H1 (cell line): ENCODE measurements around the gene PPIAL4G. TPM values are rescaled to one million over a fixed set of nuclear protein-coding genes. Genes with fewer than 3 reads are reported as not detected.
"Not testable (repeated sequence)": the region's sequence is repeated elsewhere in the genome, so short reads cannot be mapped to it uniquely, and the experiment has no call there.

ENCODE experiments used
- CTCF ChIA-PET: fragments of 300-600 bp; sonication (Branson Sonifier 250); formaldehyde crosslinking; loops from one replicate; lab custom pipeline; 2021; ENCODE audit not compliant: partially characterized antibody; lab: Charles Lee
- POLR2A ChIA-PET: fragments of 300-600 bp; sonication (Branson Sonifier 250); formaldehyde crosslinking; loops from one replicate; lab custom pipeline; 2021; ENCODE audit warnings: inconsistent platforms; ENCODE audit not compliant: partially characterized antibody; lab: Charles Lee
- DNase-seq, 2 experiments: peaks; one replicate each; pipeline versions ENCODE4 v3.0.0 to v3.0.0-alpha.2; 2010 to 2022; ENCODE audit warnings: low spot score in 2 of 2, low read depth in 1 of 2, mixed read lengths in 1 of 2
- FAIRE-seq: peaks from 2 replicates; lab custom pipeline; 2011; peaks lifted over from hg19 to GRCh38; lab: Jason Lieb, UNC
- H2AFZ ChIP-seq: 2 replicates; pipeline ENCODE4 v1.8.1; 2012; ENCODE audit warnings: low read length, inconsistent platforms
- H2AK5ac ChIP-seq: 2 replicates; pipeline ENCODE4 v1.6.1; 2013; ENCODE audit warnings: low read depth, low read length
- H2BK120ac ChIP-seq: replicated peaks from 2 replicates; pipeline ENCODE3; 2013; ENCODE audit warnings: low read depth, low read length, inconsistent platforms
- H2BK12ac ChIP-seq: 2 replicates; pipeline ENCODE4 v1.6.1; 2013; ENCODE audit warnings: low read depth, low read length
- H2BK15ac ChIP-seq: 2 replicates; pipeline ENCODE4 v1.6.1; 2013; ENCODE audit warnings: low read length
- H2BK20ac ChIP-seq: 2 replicates; pipeline ENCODE4 v1.6.1; 2013; ENCODE audit warnings: low read length
- H2BK5ac ChIP-seq: 2 replicates; pipeline ENCODE4 v1.6.1; 2013; ENCODE audit warnings: low read depth, low read length
- H3K14ac ChIP-seq: 2 replicates; pipeline ENCODE4 v1.6.1; 2013; ENCODE audit warnings: inconsistent platforms; ENCODE audit not compliant: insufficient read length
- H3K18ac ChIP-seq: 2 replicates; pipeline ENCODE4 v1.6.1; 2013; ENCODE audit warnings: low read length; ENCODE audit errors: extremely low read depth
- H3K23ac ChIP-seq: 2 replicates; pipeline ENCODE4 v1.6.1; 2013; ENCODE audit warnings: inconsistent platforms; ENCODE audit not compliant: insufficient read length
- H3K23me2 ChIP-seq: 2 replicates; pipeline ENCODE4 v1.6.1; 2013; ENCODE audit warnings: low read depth, low read length
- H3K27ac ChIP-seq: 2 replicates; pipeline ENCODE4 v1.6.1; 2011; ENCODE audit warnings: low read depth, low read length, inconsistent platforms
- H3K27me3 ChIP-seq, 4 experiments: replicated peaks in 1 of 4; 1 replicate in 1 of 4; 2 replicates in 3 of 4; pipeline versions ENCODE4 v1.6.1 to v1.8.1; 2011 to 2013; ENCODE audit warnings: low read length in 3 of 4, mild to moderate bottlenecking in 3 of 4, inconsistent platforms in 2 of 4, mixed read lengths in 2 of 4, moderate library complexity in 1 of 4; ENCODE audit not compliant: control insufficient read depth in 3 of 4, insufficient read depth in 3 of 4; ENCODE audit errors: extremely low read depth in 1 of 4
- H3K36me3 ChIP-seq, 4 experiments: 2 replicates each; pipeline versions ENCODE4 v1.6.1 to v1.8.1; 2011 to 2013; ENCODE audit warnings: mild to moderate bottlenecking in 4 of 4, low read length in 3 of 4, moderate library complexity in 2 of 4, control low read depth in 1 of 4, inconsistent platforms in 1 of 4; ENCODE audit not compliant: insufficient read depth in 4 of 4, control insufficient read depth in 2 of 4
- H3K4ac ChIP-seq: replicated peaks from 2 replicates; pipeline ENCODE3; 2013; ENCODE audit warnings: low read length, low read depth, mixed read lengths, inconsistent platforms; ENCODE audit not compliant: insufficient read length
- H3K4me1 ChIP-seq, 4 experiments: replicated peaks in 1 of 4; 1 replicate in 1 of 4; 2 replicates in 3 of 4; pipeline versions ENCODE4 v1.6.1 to v1.8.1; 2011 to 2013; ENCODE audit warnings: low read length in 3 of 4, inconsistent platforms in 2 of 4, mixed read lengths in 1 of 4; ENCODE audit not compliant: insufficient read depth in 4 of 4, control insufficient read depth in 3 of 4
- H3K4me2 ChIP-seq, 2 experiments: 2 replicates each; pipeline versions ENCODE4 v1.6.1 to v1.8.1; 2011 to 2013; ENCODE audit warnings: low read depth in 2 of 2, low read length in 2 of 2, control low read depth in 1 of 2, inconsistent platforms in 1 of 2, mild to moderate bottlenecking in 1 of 2; ENCODE audit not compliant: insufficient read depth in 1 of 2
- H3K4me3 ChIP-seq, 4 experiments: fragments of 200-600, 300-600 bp in 1 of 4; sonication (generic), shearing (Covaris generic), sonication (Bioruptor Twin) in 1 of 4; 2 replicates each; pipeline versions ENCODE4 v1.5.1 to v1.8.1; 2011 to 2016; ENCODE audit warnings: low read length in 4 of 4, low read depth in 3 of 4, control low read depth in 2 of 4, inconsistent platforms in 2 of 4, mild to moderate bottlenecking in 2 of 4, mixed read lengths in 1 of 4, moderate library complexity in 1 of 4; ENCODE audit not compliant: insufficient read depth in 2 of 4; ENCODE audit errors: extremely low read depth in 1 of 4
- H3K56ac ChIP-seq: replicated peaks from 2 replicates; pipeline ENCODE3; 2013; ENCODE audit warnings: low read depth, mild to moderate bottlenecking, mixed read lengths, low read length, inconsistent platforms; ENCODE audit not compliant: insufficient read length
- H3K79me1 ChIP-seq: 2 replicates; pipeline ENCODE4 v1.6.1; 2013; ENCODE audit warnings: low read depth, low read length, control low read depth
- H3K79me2 ChIP-seq, 2 experiments: 2 replicates each; pipeline versions ENCODE4 v1.6.1 to v1.8.1; 2012 to 2013; ENCODE audit warnings: low read length in 2 of 2, mild to moderate bottlenecking in 2 of 2, inconsistent platforms in 1 of 2; ENCODE audit not compliant: insufficient read depth in 2 of 2, control insufficient read depth in 1 of 2
- H3K9ac ChIP-seq, 4 experiments: replicated peaks in 1 of 4; 1 replicate in 1 of 4; 2 replicates in 3 of 4; pipeline versions ENCODE4 v1.6.1 to v1.8.1; 2011 to 2013; ENCODE audit warnings: low read depth in 3 of 4, low read length in 3 of 4, control low read depth in 2 of 4, mild to moderate bottlenecking in 2 of 4, moderate library complexity in 2 of 4, inconsistent platforms in 1 of 4; ENCODE audit errors: extremely low read depth in 1 of 4
- H3K9me3 ChIP-seq, 2 experiments: 2 replicates each; pipeline versions ENCODE4 v1.6.1 to v1.8.1; 2012 to 2013; ENCODE audit warnings: mild to moderate bottlenecking in 2 of 2, moderate library complexity in 2 of 2, control low read depth in 1 of 2, inconsistent platforms in 1 of 2, low read depth in 1 of 2, low read length in 1 of 2, mixed read lengths in 1 of 2; ENCODE audit not compliant: insufficient read depth in 2 of 2
- H4K20me1 ChIP-seq, 2 experiments: replicated peaks in 1 of 2; 2 replicates each; pipeline versions ENCODE3 to v1.8.1; 2011 to 2013; ENCODE audit warnings: inconsistent platforms in 2 of 2, low read length in 2 of 2, mild to moderate bottlenecking in 1 of 2; ENCODE audit not compliant: insufficient read depth in 2 of 2, control insufficient read depth in 1 of 2
- H4K5ac ChIP-seq: 2 replicates; pipeline ENCODE4 v1.6.1; 2013; ENCODE audit warnings: low read length, low read depth, mixed read lengths, inconsistent platforms; ENCODE audit not compliant: insufficient read length
- H4K8ac ChIP-seq: 2 replicates; pipeline ENCODE4 v1.8.0; 2013; ENCODE audit warnings: mild to moderate bottlenecking, moderate library complexity, low read length, inconsistent platforms; ENCODE audit not compliant: insufficient read depth; ENCODE audit errors: extremely low read depth
- H4K91ac ChIP-seq: replicated peaks from 2 replicates; pipeline ENCODE3; 2013; ENCODE audit warnings: low read length, mixed read lengths, inconsistent platforms; ENCODE audit not compliant: insufficient read length
- WGBS, 2 experiments: shearing (Covaris generic) in 1 of 2; methylation state at CpG; one replicate each; pipeline versions ENCODE4 v1.1.6 to v1.1.7; 2013 to 2015; ENCODE audit warnings: low lambda C conversion rate in 2 of 2, mixed read lengths in 2 of 2, inconsistent platforms in 1 of 2, low coverage in 1 of 2, missing lambda C conversion rate in 1 of 2; ENCODE audit not compliant: insufficient replicate concordance in 2 of 2, insufficient coverage in 1 of 2, insufficient read length in 1 of 2; ENCODE audit errors: extremely low coverage in 1 of 2, missing lambda C conversion rate in 1 of 2; 5-methylcytosine and 5-hydroxymethylcytosine counted together
- polyA plus RNA-seq, 7 experiments: library from polyadenylated mRNA; depleted of rRNA in 3 of 7; stranded (reverse) in 5 of 7; unstranded in 2 of 7; fragments of >200 nt in 5 of 7; fragments of 200-250 nt in 2 of 7; gene quantifications; 1 replicate in 5 of 7; 2 replicates in 1 of 7; 4 replicates in 1 of 7; pipeline versions ENCODE4 v1.2.1 to v1.2.3, GENCODE V29; 2011 to 2013; ENCODE audit warnings: missing spikeins in 2 of 7, mixed read lengths in 2 of 7
- total RNA-seq: library from RNA; stranded (reverse); fragmentation: NEBNext Ultra II Directional; extraction: Animal tissue kit (Norgen Biotek cat#: 25700); gene quantifications from 2 replicates; pipeline ENCODE4 v1.2.1, GENCODE V29; 2021

PPIAL4G gene
- total and polyA plus RNA-seq, 2 of the 8 experiments (the other 6 are each of a cell fraction or from before 2014, with no cell fraction given), result not detected

DNA sequence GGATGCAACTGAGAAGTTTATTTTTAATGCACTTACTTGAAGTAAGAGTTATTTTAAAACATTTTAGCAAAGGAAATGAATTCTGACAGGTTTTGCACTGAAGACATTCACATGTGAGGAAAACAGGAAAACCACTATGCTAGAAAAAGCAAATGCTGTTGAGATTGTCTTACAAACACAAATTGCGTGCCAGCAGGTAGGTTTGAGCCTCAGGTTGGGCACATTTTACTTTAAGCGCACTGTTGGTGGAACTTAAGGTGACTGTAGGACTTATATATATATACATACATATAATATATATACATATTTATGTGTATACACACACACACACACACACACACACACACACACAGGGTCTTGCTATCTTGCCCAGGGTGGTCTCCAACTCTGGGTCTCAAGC is 43.5 kb upstream of the PPIAL4G start:
- H2BK120ac ChIP-seq, H2BK20ac ChIP-seq, H3K9me3 ChIP-seq, H4K8ac ChIP-seq, H4K91ac ChIP-seq, H3K4me2 ChIP-seq, DNase-seq, H3K27me3 ChIP-seq, H2AK5ac ChIP-seq, CTCF ChIA-PET, POLR2A ChIA-PET, H3K18ac ChIP-seq, H4K20me1 ChIP-seq, FAIRE-seq, H3K14ac ChIP-seq, H3K4ac ChIP-seq, H3K9ac ChIP-seq, H3K56ac ChIP-seq, H3K79me1 ChIP-seq, H3K27ac ChIP-seq, H3K4me1 ChIP-seq, H3K23me2 ChIP-seq, H2BK15ac ChIP-seq, H3K36me3 ChIP-seq, H4K5ac ChIP-seq, H3K4me3 ChIP-seq, H2BK5ac ChIP-seq, H3K79me2 ChIP-seq, H3K23ac ChIP-seq, H2AFZ ChIP-seq, H2BK12ac ChIP-seq: not testable (repeated sequence)
- WGBS, 2 experiments, result 82% methylated on average over 2 of the region's 2 CpGs; no CpG with 5 or more reads in 1 of the 2 experiments
